ENCODE measurements around the gene MOK. TPM values are rescaled to one million over a fixed set of nuclear protein-coding genes. Genes with fewer than 3 reads are reported as not detected.

MOK gene
- total RNA-seq, 4 donors from 2014 or later: 38.6 to 57.7 (median 45.2) TPM

Other genes with a start within 250 kb of the MOK start
- gene HSP90AA1, start 218.1 kb downstream of the MOK start, total RNA-seq: 100 to 1,000 TPM; 217 to 405 (median 278) TPM
- 10 to 100 TPM; 27.1 to 48.8 (median 37.6) TPM for gene WDR20, start 165.3 kb downstream of the MOK start, total RNA-seq
- gene ZNF839, start 14.6 kb upstream of the MOK start, total RNA-seq: 10 to 100 TPM in 3 of 4 donors, 1 to 10 TPM in 1; 9.1 to 14.2 (median 12.9) TPM
- 10 to 100 TPM; 31.9 to 43.3 (median 39.7) TPM for gene CINP, start 57.7 kb upstream of the MOK start, total RNA-seq
- gene TECPR2, start 57.8 kb upstream of the MOK start, total RNA-seq: 10 to 100 TPM; 11.8 to 23.8 (median 19.0) TPM
- gene ANKRD9, start 204.6 kb upstream of the MOK start, total RNA-seq: 10 to 100 TPM; 36.4 to 62.8 (median 55.0) TPM